HepG2 (cell line): ENCODE results near the gene INKA2.

Source experiments
- EZH2 ChIP-seq: conservative IDR thresholded peaks from 2 replicates; pipeline ENCODE4 v1.6.1; 2012; ENCODE audit warnings: mild to moderate bottlenecking, low read depth, low read length, moderate library complexity
- SALL1 ChIP-seq: sonication (generic); formaldehyde crosslinking; IDR thresholded peaks from 2 replicates; pipeline ENCODE4 v1.8.0; 2022; ENCODE audit warnings: mild to moderate bottlenecking, missing genetic modification reagents
- TF ChIP-seq, protein P1 (sequence below), 2 experiments: sonication (generic) in 1 of 2; formaldehyde crosslinking in 1 of 2; IDR thresholded peaks; 2 replicates each; pipeline versions ENCODE4 v1.5.1 to v1.6.1; 2011 to 2020; ENCODE audit warnings: borderline replicate concordance in 1 of 2, low read depth in 1 of 2, low read length in 1 of 2, mild to moderate bottlenecking in 1 of 2, missing genetic modification reagents in 1 of 2, moderate library complexity in 1 of 2

DNA sequence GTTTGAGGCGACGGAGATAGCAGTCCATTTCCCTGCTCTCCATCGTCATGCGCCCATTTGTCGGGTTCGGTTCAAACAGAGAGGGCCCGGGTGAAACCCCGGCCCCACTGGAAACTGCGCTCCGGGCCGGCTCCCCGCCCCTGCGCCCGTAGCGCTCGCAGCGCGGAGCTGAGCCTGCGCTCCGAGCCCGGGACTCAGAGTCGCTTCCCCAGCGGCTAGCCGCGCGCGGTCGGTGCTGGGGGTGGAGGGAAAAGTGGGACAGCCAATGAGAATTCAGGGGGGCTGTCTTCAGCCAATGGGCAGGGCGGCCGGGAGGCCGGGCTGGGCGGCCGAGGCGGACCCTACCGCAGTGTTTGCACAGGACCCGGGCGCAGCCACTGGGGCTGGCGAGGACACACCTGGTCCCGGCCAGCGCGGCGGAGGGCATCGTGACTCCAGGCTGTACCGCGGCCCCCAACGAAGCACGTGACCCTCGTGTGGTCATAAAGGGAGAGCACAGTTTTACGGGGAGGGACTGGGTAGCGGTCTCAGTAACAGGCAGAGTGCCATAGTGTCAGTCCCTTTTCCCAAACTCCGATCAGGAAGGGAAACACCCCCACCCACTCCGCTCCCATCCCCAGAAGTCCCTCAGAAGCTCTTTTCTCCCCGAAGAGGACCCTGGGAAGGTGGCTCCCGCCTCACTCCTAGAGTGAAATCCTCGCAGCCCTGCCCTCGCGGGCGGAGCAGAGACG lies at the start of gene INKA2:
- TF ChIP-seq SALL1 (peak; percentile 70), EZH2 (no peak)
- TF ChIP-seq, protein P1, sequence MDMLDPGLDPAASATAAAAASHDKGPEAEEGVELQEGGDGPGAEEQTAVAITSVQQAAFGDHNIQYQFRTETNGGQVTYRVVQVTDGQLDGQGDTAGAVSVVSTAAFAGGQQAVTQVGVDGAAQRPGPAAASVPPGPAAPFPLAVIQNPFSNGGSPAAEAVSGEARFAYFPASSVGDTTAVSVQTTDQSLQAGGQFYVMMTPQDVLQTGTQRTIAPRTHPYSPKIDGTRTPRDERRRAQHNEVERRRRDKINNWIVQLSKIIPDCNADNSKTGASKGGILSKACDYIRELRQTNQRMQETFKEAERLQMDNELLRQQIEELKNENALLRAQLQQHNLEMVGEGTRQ (IDR thresholded peaks at IDR 0.05; ENCODE audit: low read depth, low read length) = peak; percentile 68
- TF ChIP-seq, protein P1 (CRISPR knock-in tag; IDR thresholded peaks at IDR 0.05; ENCODE audit: borderline replicate concordance) = peak; percentile 72; the same call in 1 of the 2 replicates
